Endothelial cell of umbilical vein (primary cell): Measurements from ENCODE around the gene MLH1. TPM values are rescaled to one million over a fixed set of nuclear protein-coding genes. Genes with fewer than 3 reads are reported as not detected.

Experiments
- BruUV-seq: library from RNA; stranded (reverse); fragments of 400-500 nt; replicated peaks from 2 replicates; lab custom pipeline; 2021; lab: Mats Ljungman, UMichigan
- CTCF ChIA-PET: fragments of 300-600, 350-600 bp; sonication (Branson Sonifier 250); formaldehyde crosslinking; loops from one replicate; lab custom pipeline; 2021; ENCODE audit warnings: antibody characterized with exemption, inconsistent platforms; lab: Charles Lee
- POLR2A ChIA-PET: fragments of 300-600, 350-600 bp; sonication (Branson Sonifier 250); formaldehyde crosslinking; loops from one replicate; lab custom pipeline; 2021; ENCODE audit warnings: antibody characterized with exemption, inconsistent platforms; lab: Charles Lee
- DNase-seq: peaks from one replicate; pipeline ENCODE4 v3.0.0-alpha.2; 2011; ENCODE audit warnings: low read depth, low spot score
- FAIRE-seq: peaks from 2 replicates; lab custom pipeline; 2011; peaks lifted over from hg19 to GRCh38; lab: Jason Lieb, UNC
- H2AFZ ChIP-seq: 2 replicates; pipeline ENCODE4 v1.6.0; 2012; ENCODE audit warnings: low read depth, low read length, control low read depth, inconsistent platforms
- H3K27ac ChIP-seq: 2 replicates; pipeline ENCODE4 v1.5.1; 2011; ENCODE audit warnings: low read depth, mild to moderate bottlenecking, control low read depth, low read length, moderate library complexity; ENCODE audit not compliant: insufficient read depth
- H3K27me3 ChIP-seq, 2 experiments: 2 replicates each; pipeline versions ENCODE4 v1.6.0 to v1.6.1; 2011; ENCODE audit warnings: low read length in 2 of 2, mixed read lengths in 1 of 2; ENCODE audit not compliant: control insufficient read depth in 2 of 2, insufficient read depth in 2 of 2
- H3K36me3 ChIP-seq, 2 experiments: 2 replicates in 1 of 2; 3 replicates in 1 of 2; pipeline ENCODE4 v1.5.1; 2011; ENCODE audit warnings: low read length in 2 of 2, mild to moderate bottlenecking in 1 of 2, moderate library complexity in 1 of 2; ENCODE audit not compliant: control insufficient read depth in 2 of 2, insufficient read depth in 2 of 2; ENCODE audit errors: extremely low read depth in 1 of 2
- H3K4me1 ChIP-seq: 3 replicates; pipeline ENCODE4 v1.5.1; 2011; ENCODE audit warnings: mild to moderate bottlenecking, low read length; ENCODE audit not compliant: control insufficient read depth, insufficient read depth; ENCODE audit errors: extremely low read depth
- H3K4me2 ChIP-seq: 2 replicates; pipeline ENCODE4 v1.6.1; 2011; ENCODE audit warnings: low read length, control low read depth, mixed read lengths; ENCODE audit not compliant: insufficient read depth
- H3K4me3 ChIP-seq, 3 experiments: fragments of 200-600 bp in 1 of 3; sonication (generic), shearing (Covaris generic) in 1 of 3; replicated peaks in 1 of 3; 2 replicates each; pipeline ENCODE4 v1.5.1; 2011 to 2016; ENCODE audit warnings: control low read depth in 3 of 3, low read length in 3 of 3, mild to moderate bottlenecking in 2 of 3, inconsistent platforms in 1 of 3, low read depth in 1 of 3, moderate library complexity in 1 of 3; ENCODE audit not compliant: insufficient read depth in 1 of 3
- H3K79me2 ChIP-seq: 2 replicates; pipeline ENCODE4 v1.6.0; 2012; ENCODE audit warnings: low read length, inconsistent platforms; ENCODE audit not compliant: control insufficient read depth, insufficient read depth
- H3K9ac ChIP-seq: replicated peaks from 2 replicates; pipeline ENCODE3; 2011; ENCODE audit warnings: low read length, control low read depth; ENCODE audit not compliant: insufficient read depth; ENCODE audit errors: extremely low read depth
- H3K9me1 ChIP-seq: replicated peaks from 3 replicates; pipeline ENCODE4 v1.6.0; 2011; ENCODE audit warnings: mild to moderate bottlenecking, low read length; ENCODE audit not compliant: control insufficient read depth, insufficient read depth; ENCODE audit errors: extremely low read depth
- H3K9me3 ChIP-seq: replicated peaks from 2 replicates; pipeline ENCODE4 v1.5.1; 2012; ENCODE audit warnings: low read length, inconsistent platforms; ENCODE audit not compliant: control insufficient read depth, insufficient read depth
- H4K20me1 ChIP-seq: replicated peaks from 2 replicates; pipeline ENCODE3; 2011; ENCODE audit warnings: mild to moderate bottlenecking, low read length; ENCODE audit not compliant: control insufficient read depth, insufficient read depth; ENCODE audit errors: extremely low read depth
- EZH2 ChIP-seq: IDR thresholded peaks from 2 replicates; pipeline ENCODE4 v1.6.1; 2012; ENCODE audit warnings: borderline replicate concordance, low read depth, mild to moderate bottlenecking, moderate library complexity, low read length, inconsistent platforms; ENCODE audit not compliant: severe bottlenecking
- FOS ChIP-seq: IDR thresholded peaks from 2 replicates; pipeline ENCODE4 v1.6.1; 2011; ENCODE audit warnings: mild to moderate bottlenecking, low read length, moderate library complexity, borderline replicate concordance; ENCODE audit not compliant: insufficient read depth
- GATA2 ChIP-seq: IDR thresholded peaks from 2 replicates; pipeline ENCODE4 v1.7.0; 2011; ENCODE audit warnings: low read depth, mild to moderate bottlenecking, moderate library complexity, mixed read lengths, low read length; ENCODE audit not compliant: insufficient read length, insufficient read depth
- JUN ChIP-seq: IDR thresholded peaks from 2 replicates; pipeline ENCODE4 v1.6.1; 2011; ENCODE audit warnings: borderline replicate concordance, low read depth; ENCODE audit not compliant: insufficient read length, insufficient read depth
- MYC ChIP-seq: IDR thresholded peaks from one replicate; pipeline ENCODE4 v1.6.1; 2011; ENCODE audit warnings: mild to moderate bottlenecking, low read depth, low read length
- POLR2A ChIP-seq: IDR thresholded peaks from 2 replicates; pipeline ENCODE4 v1.6.1; 2012; ENCODE audit warnings: low read depth, mild to moderate bottlenecking, control low read depth, low read length
- POLR2AphosphoS5 ChIP-seq: IDR thresholded peaks from 2 replicates; pipeline ENCODE4 v1.6.1; 2012; ENCODE audit warnings: low read depth, mild to moderate bottlenecking, control low read depth, low read length, moderate library complexity; ENCODE audit not compliant: insufficient read depth
- dilution Hi-C: fragments of 300-500 bp; cut with MboI; formaldehyde crosslinking; loops from one replicate; pipeline ENCODE4 v1.15.0; 2019; ENCODE audit warnings: low sequenced_read_pairs; ENCODE audit not compliant: extremely low pct_ligation_motif_present
- intact Hi-C: fragments of 100-400 bp; cut with micrococcal nuclease; formaldehyde crosslinking; loops from one replicate; pipeline ENCODE4 v1.10.0; 2022
- polyA plus RNA-seq, 4 experiments: library from polyadenylated mRNA; depleted of rRNA in 3 of 4; stranded (reverse) in 3 of 4; unstranded in 1 of 4; fragments of >200 nt; gene quantifications; 2 replicates each; pipeline versions ENCODE4 v1.2.1 to v1.2.3, GENCODE V29; 2011 to 2012; ENCODE audit warnings: missing spikeins in 1 of 4
- total RNA-seq: library from RNA; stranded (reverse); gene quantifications from 2 replicates; pipeline ENCODE4 v1.2.3, GENCODE V29; 2021
- TF ChIP-seq, protein P1 (sequence below): IDR thresholded peaks from 2 replicates; pipeline ENCODE4 v1.6.1; 2011; ENCODE audit not compliant: insufficient read depth, insufficient read length
- TF ChIP-seq, protein P2 (sequence below), 2 donors: IDR thresholded peaks; 1 replicate in 1 of 2; 2 replicates in 1 of 2; pipeline ENCODE4 v1.5.1; 2011; ENCODE audit warnings: low read length in 2 of 2, mild to moderate bottlenecking in 2 of 2, moderate library complexity in 2 of 2, control low read depth in 1 of 2, inconsistent platforms in 1 of 2, low read depth in 1 of 2; ENCODE audit not compliant: insufficient read depth in 1 of 2; ENCODE audit errors: extremely low read depth in 1 of 2

Gene MLH1
- total and polyA plus RNA-seq, 2 donors (not counting 3 experiments of a cell fraction or from before 2014, with no cell fraction given), result 22.2 to 32.9 TPM

DNA sequence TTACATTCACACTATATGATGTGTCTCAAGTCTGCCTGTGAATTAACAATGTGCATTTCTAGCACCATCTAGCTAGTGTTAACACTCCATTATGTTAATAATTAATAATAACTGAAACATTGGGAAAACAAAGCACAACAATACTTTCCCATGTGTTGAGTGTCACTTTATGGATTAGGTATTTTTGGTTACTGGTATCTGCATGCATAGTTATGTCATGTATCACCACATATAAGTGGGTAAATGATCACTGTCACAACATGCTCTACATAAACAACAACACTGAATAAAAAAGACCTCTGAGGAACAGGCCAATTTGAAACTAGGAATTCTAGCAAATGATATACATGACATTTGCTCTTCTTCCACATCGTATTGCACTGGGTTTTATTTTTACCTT, 74.7 kb downstream of the MLH1 start:
- Histone ChIP-seq H3K27ac (no peak overlapping the region), H3K9ac (no peak overlapping the region), H3K36me3 (peaks cover 9 to 20% of the 10 kb centered on the region in 2 experiments), H3K4me3 (no peak overlapping the region), H3K4me1 (peaks cover 6% of the 10 kb centered on the region), H3K9me1 (no peaks in the 10 kb centered on the region), H4K20me1 (no peaks in the 10 kb centered on the region), H3K9me3 (no peaks in the 10 kb centered on the region), H2AFZ (no peak overlapping the region), H3K27me3 (no peaks in the 10 kb centered on the region), H3K79me2 (no peaks in the 10 kb centered on the region), H3K4me2 (no peak overlapping the region)
- dilution Hi-C loops (no loop called here), intact Hi-C loops (loop anchor here (5.0 kb wide), 1 partner anchor 64 kb away; no protein-coding TSS in a partner anchor)
- TF ChIP-seq, protein P1, sequence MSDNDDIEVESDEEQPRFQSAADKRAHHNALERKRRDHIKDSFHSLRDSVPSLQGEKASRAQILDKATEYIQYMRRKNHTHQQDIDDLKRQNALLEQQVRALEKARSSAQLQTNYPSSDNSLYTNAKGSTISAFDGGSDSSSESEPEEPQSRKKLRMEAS, result no peak
- TF ChIP-seq POLR2A, result no peak
- TF ChIP-seq, protein P2, sequence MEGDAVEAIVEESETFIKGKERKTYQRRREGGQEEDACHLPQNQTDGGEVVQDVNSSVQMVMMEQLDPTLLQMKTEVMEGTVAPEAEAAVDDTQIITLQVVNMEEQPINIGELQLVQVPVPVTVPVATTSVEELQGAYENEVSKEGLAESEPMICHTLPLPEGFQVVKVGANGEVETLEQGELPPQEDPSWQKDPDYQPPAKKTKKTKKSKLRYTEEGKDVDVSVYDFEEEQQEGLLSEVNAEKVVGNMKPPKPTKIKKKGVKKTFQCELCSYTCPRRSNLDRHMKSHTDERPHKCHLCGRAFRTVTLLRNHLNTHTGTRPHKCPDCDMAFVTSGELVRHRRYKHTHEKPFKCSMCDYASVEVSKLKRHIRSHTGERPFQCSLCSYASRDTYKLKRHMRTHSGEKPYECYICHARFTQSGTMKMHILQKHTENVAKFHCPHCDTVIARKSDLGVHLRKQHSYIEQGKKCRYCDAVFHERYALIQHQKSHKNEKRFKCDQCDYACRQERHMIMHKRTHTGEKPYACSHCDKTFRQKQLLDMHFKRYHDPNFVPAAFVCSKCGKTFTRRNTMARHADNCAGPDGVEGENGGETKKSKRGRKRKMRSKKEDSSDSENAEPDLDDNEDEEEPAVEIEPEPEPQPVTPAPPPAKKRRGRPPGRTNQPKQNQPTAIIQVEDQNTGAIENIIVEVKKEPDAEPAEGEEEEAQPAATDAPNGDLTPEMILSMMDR (IDR thresholded peaks at IDR 0.05; ENCODE audit: extremely low read depth in 1 of 2, insufficient read depth in 1 of 2, low read depth in 1 of 2, low read length in 2 of 2), result no peak
- TF ChIP-seq FOS, result no peak
- TF ChIP-seq EZH2, result no peak
- TF ChIP-seq MYC, result no peak
- no peak for TF ChIP-seq JUN
- TF ChIP-seq POLR2AphosphoS5, result no peak
- no peak for TF ChIP-seq GATA2
- POLR2A ChIA-PET, result no interaction called here
- FAIRE-seq (no peak), DNase-seq (no peak)
- no TSS peak for BruUV-seq
- CTCF ChIA-PET, result interaction anchor here (1.6 kb wide), 1 partner anchor 39 kb away, joined by 3 read pairs; no protein-coding TSS in a partner anchor
